Activated naive CD4-positive, alpha-beta T cell treated with anti-CD3 and anti-CD28 coated beads for 36 hours (primary cell): ENCODE measurements around the gene CFH. TPM values are rescaled to one million over a fixed set of nuclear protein-coding genes. Genes with fewer than 3 reads are reported as not detected.
"Not testable (repeated sequence)": the region's sequence is repeated elsewhere in the genome, so short reads cannot be mapped to it uniquely, and the experiment has no call there.

Experiments used
- CTCF ChIA-PET: fragments of 350-600 bp; sonication (Branson Sonifier 250); formaldehyde crosslinking; loops from one replicate; lab custom pipeline; 2021; ENCODE audit warnings: antibody characterized with exemption; lab: Charles Lee
- DNase-seq: peaks from one replicate; pipeline ENCODE4 v3.0.0-alpha.2; 2020
- H3K27ac Mint-ChIP-seq: one replicate; pipeline ENCODE4 v1.8.0; 2021; ENCODE audit warnings: mild to moderate bottlenecking, mixed read lengths
- H3K27me3 Mint-ChIP-seq: one replicate; pipeline ENCODE4 v1.8.0; 2021; ENCODE audit warnings: low read depth, mixed read lengths
- H3K36me3 Mint-ChIP-seq: one replicate; pipeline ENCODE4 v1.8.0; 2021; ENCODE audit warnings: low read depth, mixed read lengths
- H3K4me1 Mint-ChIP-seq: one replicate; pipeline ENCODE4 v1.8.0; 2021; ENCODE audit warnings: low read depth, mixed read lengths
- H3K4me3 Mint-ChIP-seq: one replicate; pipeline ENCODE4 v1.8.0; 2021; ENCODE audit warnings: mild to moderate bottlenecking, moderate library complexity, mixed read lengths
- H3K9me3 Mint-ChIP-seq: one replicate; pipeline ENCODE4 v1.8.0; 2021; ENCODE audit warnings: mixed read lengths
- intact Hi-C: fragments of 100-400 bp; cut with micrococcal nuclease; formaldehyde crosslinking; loops from one replicate; pipeline ENCODE4 v1.15.1; 2023
- total RNA-seq, 2 experiments: library from RNA; stranded (reverse); gene quantifications; one replicate each; pipeline ENCODE4 v1.2.3, GENCODE V29; 2021

Gene CFH
- total RNA-seq, 2 experiments from 2014 or later, result not detected

DNA sequence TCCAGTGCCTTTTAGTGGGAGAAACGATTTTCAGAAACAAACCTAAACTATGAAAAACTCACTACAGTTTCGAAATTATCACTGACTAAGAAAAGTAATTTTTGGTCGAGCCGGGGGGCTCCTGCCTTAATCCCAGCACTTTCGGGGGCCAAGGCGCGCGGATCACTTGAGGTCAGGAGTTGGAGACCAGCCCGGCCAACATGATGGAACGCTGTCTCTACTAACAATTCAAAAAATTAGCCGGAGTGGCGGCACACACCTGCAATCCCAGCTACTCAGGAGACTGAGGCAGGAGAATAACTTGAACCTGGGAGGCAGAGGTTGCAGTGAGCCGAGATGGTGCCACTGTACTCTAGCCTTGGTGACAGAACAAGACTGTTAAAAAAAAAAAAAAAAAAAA, 125.8 kb downstream of the CFH start:
- CTCF ChIA-PET, result no interaction called here
- Mint-ChIP-seq H3K27me3 (no peaks in the 10 kb centered on the region), H3K27ac (no peak overlapping the region), H3K4me3 (no peak overlapping the region), H3K36me3 (no peaks in the 10 kb centered on the region), H3K4me1 (no peaks in the 10 kb centered on the region), H3K9me3 (no peaks in the 10 kb centered on the region)
- DNase-seq, result no peak
- intact Hi-C loops, result no loop called here

DNA sequence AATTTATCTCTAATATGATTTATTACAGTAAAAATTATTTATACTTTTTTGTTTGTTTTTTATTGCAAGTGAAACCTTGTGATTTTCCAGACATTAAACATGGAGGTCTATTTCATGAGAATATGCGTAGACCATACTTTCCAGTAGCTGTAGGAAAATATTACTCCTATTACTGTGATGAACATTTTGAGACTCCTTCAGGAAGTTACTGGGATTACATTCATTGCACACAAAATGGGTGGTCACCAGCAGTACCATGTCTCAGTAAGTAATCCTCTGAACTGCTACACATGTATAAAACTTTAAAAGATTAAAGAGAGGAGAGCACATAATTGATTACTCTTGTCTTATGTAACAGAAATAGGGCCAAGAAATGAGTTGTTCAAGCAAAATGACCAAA, 127.2 kb downstream of the CFH start:
- Mint-ChIP-seq H3K4me3 (no peak overlapping the region), H3K27ac (no peak overlapping the region), H3K9me3 (no peaks in the 10 kb centered on the region), H3K27me3 (no peaks in the 10 kb centered on the region), H3K36me3 (no peaks in the 10 kb centered on the region), H3K4me1 (no peaks in the 10 kb centered on the region)
- CTCF ChIA-PET, result no interaction called here
- intact Hi-C loops, result no loop called here
- DNase-seq, result no peak

DNA sequence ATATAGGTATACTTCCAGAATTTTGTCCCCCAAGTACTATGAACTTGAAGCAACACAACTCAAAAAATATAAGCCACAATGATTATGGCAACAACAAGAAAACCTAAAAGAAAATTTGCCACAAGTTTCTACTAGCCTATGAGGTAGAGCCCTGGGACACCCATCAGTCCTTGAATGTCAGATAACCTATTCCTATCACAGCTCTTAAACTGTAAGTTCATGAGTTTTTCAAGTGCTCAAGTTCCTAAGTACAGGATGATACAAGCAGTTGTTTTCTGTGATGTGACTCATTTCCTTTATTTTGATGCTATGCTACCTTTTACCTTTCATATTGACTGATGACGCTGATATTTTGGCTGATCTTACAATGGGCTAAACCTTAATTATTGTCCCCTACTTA, 139.4 kb downstream of the CFH start:
- H3K36me3 Mint-ChIP-seq, intact Hi-C loops, DNase-seq, H3K27ac Mint-ChIP-seq, H3K27me3 Mint-ChIP-seq, H3K9me3 Mint-ChIP-seq, H3K4me1 Mint-ChIP-seq, H3K4me3 Mint-ChIP-seq, CTCF ChIA-PET: not testable (repeated sequence)

DNA sequence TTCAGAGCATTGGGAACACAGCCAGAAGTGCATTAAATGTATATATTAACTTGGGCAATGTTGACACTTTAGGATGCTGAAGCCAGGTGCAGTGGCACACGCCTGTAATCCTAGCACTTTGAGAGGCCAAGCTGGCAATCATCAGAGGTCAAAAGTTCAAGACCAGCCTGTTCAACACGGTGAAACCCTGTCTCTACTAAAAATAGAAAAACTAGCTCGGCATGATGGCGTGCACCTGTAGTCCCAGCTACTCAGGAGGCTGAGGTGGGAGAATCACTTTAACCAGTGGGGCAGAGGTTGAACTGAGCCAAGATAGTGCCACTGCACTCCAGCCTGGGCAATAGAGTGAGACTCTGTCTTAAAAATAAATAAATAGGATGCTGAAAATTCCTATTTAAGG, 142.3 kb downstream of the CFH start:
- H3K36me3 Mint-ChIP-seq, intact Hi-C loops, DNase-seq, CTCF ChIA-PET, H3K27ac Mint-ChIP-seq, H3K27me3 Mint-ChIP-seq, H3K4me1 Mint-ChIP-seq, H3K4me3 Mint-ChIP-seq, H3K9me3 Mint-ChIP-seq: not testable (repeated sequence)

Other genes starting within 250 kb of the CFH start
- not detected for gene KCNT2, start 43.6 kb upstream of the CFH start, total RNA-seq
- gene CFHR3, start 122.8 kb downstream of the CFH start, total RNA-seq, result not detected
- gene CFHR1, start 167.7 kb downstream of the CFH start, total RNA-seq, result not detected
- not detected for gene CFHR4, start 236.0 kb downstream of the CFH start, total RNA-seq